MM.1S (cell line): Measurements from ENCODE around the gene AP1M2.

Experiments
- DNase-seq: peaks from one replicate; pipeline ENCODE4 v3.0.0-alpha.2; 2015
- H2AFZ ChIP-seq: fragments of 300-600 bp; sonication (generic); 2 replicates; pipeline ENCODE4 v1.6.0; 2016; ENCODE audit warnings: antibody characterized with exemption, low read length
- H3F3A ChIP-seq: fragments of 300-600 bp; sonication (generic); 2 replicates; pipeline ENCODE4 v1.6.1; 2016; ENCODE audit warnings: mild to moderate bottlenecking, antibody characterized with exemption, low read length, moderate library complexity, mixed read lengths; ENCODE audit not compliant: insufficient read depth
- H3K27ac ChIP-seq: fragments of 300-600 bp; sonication (generic); 2 replicates; pipeline ENCODE4 v1.5.1; 2016; ENCODE audit warnings: mild to moderate bottlenecking, low read length
- H3K27me3 ChIP-seq: fragments of 300-600 bp; sonication (generic); replicated peaks from 2 replicates; pipeline ENCODE4 v1.6.0; 2016; ENCODE audit warnings: low read length; ENCODE audit not compliant: insufficient read depth
- H3K36me3 ChIP-seq: fragments of 300-600 bp; sonication (generic); replicated peaks from 2 replicates; pipeline ENCODE4 v1.6.1; 2016; ENCODE audit warnings: mild to moderate bottlenecking, low read length, mixed read lengths; ENCODE audit not compliant: insufficient read depth
- H3K4me1 ChIP-seq: fragments of 300-600 bp; sonication (generic); 2 replicates; pipeline ENCODE4 v1.6.1; 2016; ENCODE audit warnings: low read length, mixed read lengths
- H3K4me2 ChIP-seq: fragments of 300-600 bp; sonication (generic); 2 replicates; pipeline ENCODE4 v1.6.0; 2016; ENCODE audit warnings: low read depth, low read length
- H3K4me3 ChIP-seq: fragments of 300-600 bp; sonication (generic); 2 replicates; pipeline ENCODE4 v1.5.1; 2016; ENCODE audit warnings: low read length, mixed read lengths
- H3K79me2 ChIP-seq: fragments of 300-600 bp; sonication (generic); 2 replicates; pipeline ENCODE4 v1.6.1; 2016; ENCODE audit warnings: mixed run types, low read length, mixed read lengths
- H3K9ac ChIP-seq: fragments of 300-600 bp; sonication (generic); 2 replicates; pipeline ENCODE4 v1.6.1; 2016; ENCODE audit warnings: low read length, mixed read lengths
- H3K9me2 ChIP-seq: fragments of 300-600 bp; sonication (generic); replicated peaks from 2 replicates; pipeline ENCODE4 v1.6.1; 2016; ENCODE audit warnings: mild to moderate bottlenecking, low read length, mixed read lengths; ENCODE audit not compliant: insufficient read depth
- H3K9me3 ChIP-seq: fragments of 300-600 bp; sonication (generic); replicated peaks from 2 replicates; pipeline ENCODE4 v1.6.1; 2016; ENCODE audit warnings: mild to moderate bottlenecking, low read length, mixed read lengths; ENCODE audit not compliant: insufficient read depth
- H4K20me1 ChIP-seq: fragments of 300-600 bp; sonication (generic); 2 replicates; pipeline ENCODE4 v1.6.1; 2016; ENCODE audit warnings: mild to moderate bottlenecking, low read length, moderate library complexity, mixed read lengths; ENCODE audit not compliant: insufficient read depth
- CTCF ChIP-seq: fragments of 300-600 bp; sonication (generic); IDR thresholded peaks from 2 replicates; pipeline ENCODE4 v1.5.1; 2016; ENCODE audit warnings: antibody characterized with exemption, low read length, mixed read lengths
- EZH2 ChIP-seq: fragments of 300-600 bp; sonication (generic); optimal IDR thresholded peaks from 2 replicates; pipeline ENCODE3; 2017; ENCODE audit warnings: low read depth, mild to moderate bottlenecking, antibody characterized with exemption, low read length, mixed read lengths
- EZH2phosphoT487 ChIP-seq: fragments of 300-600 bp; sonication (generic); IDR thresholded peaks from 2 replicates; pipeline ENCODE4 v1.6.1; 2018; ENCODE audit warnings: antibody characterized with exemption, low read length

AP1M2 gene

GRCh38 chr19:10602330-10603083 is 15.4 kb upstream of the AP1M2 start:
- H3K27ac ChIP-seq, result no peak overlapping the region
- H3K9me2 ChIP-seq, result no peaks in the 10 kb centered on the region
- H3K4me1 ChIP-seq, result no peaks in the 10 kb centered on the region; the same call in 1 of the 2 replicates
- H3K4me3 ChIP-seq, result peak overlapping the region; percentile 93
- H3K79me2 ChIP-seq, result no peaks in the 10 kb centered on the region
- peak overlapping the region; percentile 99 for H3K4me2 ChIP-seq
- H3K27me3 ChIP-seq, result 0 out of 2 replicates have a peak, but pooled peaks cover 11% of the 10 kb centered on the region
- no peaks in the 10 kb centered on the region for H3K9me3 ChIP-seq
- H3F3A ChIP-seq, result no peaks in the 10 kb centered on the region
- no peaks in the 10 kb centered on the region for H3K36me3 ChIP-seq
- TF ChIP-seq CTCF (no peak), EZH2phosphoT487 (no peak), EZH2 (no peak)
- peak overlapping the region; percentile 45; the same call in 1 of the 2 replicates for H3K9ac ChIP-seq
- no peaks in the 10 kb centered on the region for H4K20me1 ChIP-seq
- peak overlapping the region; percentile 98 for H2AFZ ChIP-seq
- peak; percentile 72 for DNase-seq

GRCh38 chr19:10601999-10602329 is 14.9 kb upstream of the AP1M2 start:
- Histone ChIP-seq H4K20me1 (no peaks in the 10 kb centered on the region), H3K79me2 (no peaks in the 10 kb centered on the region), H3K9me3 (no peaks in the 10 kb centered on the region), H3K36me3 (no peaks in the 10 kb centered on the region), H3K9me2 (no peaks in the 10 kb centered on the region), H3K27ac (no peak overlapping the region), H3F3A (peaks cover 2% of the 10 kb centered on the region; the same call in 1 of the 2 replicates), H2AFZ (peak overlapping the region; percentile 67; the same call in 1 of the 2 replicates), H3K9ac (no peak overlapping the region), H3K4me1 (peaks cover 2% of the 10 kb centered on the region), H3K27me3 (0 out of 2 replicates have a peak, but pooled peaks cover 11% of the 10 kb centered on the region), H3K4me3 (no peak overlapping the region), H3K4me2 (peak overlapping the region; percentile 70)
- DNase-seq, result no peak
- TF ChIP-seq EZH2phosphoT487 (no peak), EZH2 (no peak), CTCF (no peak)

- Histone ChIP-seq H3K4me1 (peaks cover 12% of the 10 kb centered on the region), H3F3A (peaks cover 18% of the 10 kb centered on the region), H3K79me2 (no peaks in the 10 kb centered on the region), H3K27me3 (0 out of 2 replicates have a peak, but pooled peaks cover 11% of the 10 kb centered on the region), H2AFZ (no peak overlapping the region), H3K4me3 (no peak overlapping the region), H4K20me1 (no peaks in the 10 kb centered on the region), H3K4me2 (no peak overlapping the region), H3K9ac (no peak overlapping the region), H3K9me3 (no peaks in the 10 kb centered on the region), H3K27ac (no peak overlapping the region), H3K9me2 (no peaks in the 10 kb centered on the region), H3K36me3 (no peaks in the 10 kb centered on the region)
- TF ChIP-seq EZH2phosphoT487, result no peak
- TF ChIP-seq EZH2, result no peak
- no peak for TF ChIP-seq CTCF
- no peak for DNase-seq
Measured at GRCh38 chr19:10600149-10600548, 13.0 kb upstream of the AP1M2 start.
